GM10248 (cell line): ENCODE data around the gene ABI3BP.

Source experiments
- CTCF ChIA-PET: fragments of 300-600 bp; sonication (Branson Sonifier 250); formaldehyde crosslinking; extraction: SDS; loops from one replicate; lab custom pipeline; 2021; ENCODE audit warnings: antibody characterized with exemption; lab: Yijun Ruan, JAX
- POLR2A ChIA-PET: fragments of 350-650 bp; sonication (Branson Sonifier 250); formaldehyde crosslinking; extraction: SDS; loops from one replicate; lab custom pipeline; 2020; ENCODE audit warnings: antibody characterized with exemption; lab: Yijun Ruan, JAX
- DNase-seq: peaks from one replicate; pipeline ENCODE4 v3.0.0; 2012; ENCODE audit errors: extremely low spot score
- TF ChIP-seq, protein P1 (sequence below): IDR thresholded peaks from 2 replicates; pipeline ENCODE4 v1.5.1; 2012; ENCODE audit warnings: mild to moderate bottlenecking, low read depth; ENCODE audit errors: extremely low read depth, missing control alignments, control extremely low read depth

ABI3BP gene

DNA sequence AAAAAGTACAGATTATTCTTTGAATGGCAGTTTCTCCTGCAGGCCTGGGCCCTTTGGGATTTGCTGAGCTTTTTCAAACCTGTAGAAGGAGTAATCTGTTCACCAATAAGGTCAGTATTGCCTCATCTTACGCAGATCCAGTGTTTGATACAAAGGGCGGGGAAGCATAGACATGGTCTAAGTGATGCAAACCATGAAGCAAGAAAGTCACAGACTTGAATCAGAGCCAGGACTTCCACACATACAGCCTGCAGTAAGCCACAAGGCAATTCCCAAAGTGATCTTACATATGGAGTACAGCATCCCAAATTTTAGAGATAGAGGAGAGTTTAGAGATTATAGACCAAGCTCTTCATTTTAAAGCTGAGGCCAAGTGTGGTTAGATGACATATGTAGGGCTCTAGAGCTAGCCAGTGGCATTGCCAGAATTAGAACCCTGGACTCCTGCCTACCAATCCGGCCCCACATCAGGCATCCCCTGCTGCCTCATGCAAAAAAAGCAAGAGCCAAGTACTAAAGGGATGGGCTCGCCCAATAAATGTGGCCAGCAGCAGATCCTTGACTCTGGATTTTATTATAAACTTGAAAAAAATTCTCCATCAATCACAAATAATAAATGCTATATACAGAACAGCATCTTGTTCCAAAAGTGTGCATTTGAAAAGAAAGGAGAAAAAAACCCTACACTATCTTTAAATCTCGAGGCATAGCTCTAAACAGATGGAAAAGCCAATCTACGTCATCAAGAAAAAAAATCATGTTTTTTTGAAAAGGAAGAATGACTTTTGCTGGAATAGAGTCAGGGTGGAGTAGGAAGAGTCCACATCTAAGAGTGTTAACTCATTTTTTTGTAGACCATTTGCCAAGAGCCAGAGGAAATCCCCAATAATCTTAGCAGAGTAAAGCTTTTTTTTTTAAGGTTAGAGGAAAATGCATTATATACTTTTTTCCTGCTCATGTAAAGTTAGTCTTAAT lies 24.0 kb downstream of the ABI3BP start:
- TF ChIP-seq, protein P1, sequence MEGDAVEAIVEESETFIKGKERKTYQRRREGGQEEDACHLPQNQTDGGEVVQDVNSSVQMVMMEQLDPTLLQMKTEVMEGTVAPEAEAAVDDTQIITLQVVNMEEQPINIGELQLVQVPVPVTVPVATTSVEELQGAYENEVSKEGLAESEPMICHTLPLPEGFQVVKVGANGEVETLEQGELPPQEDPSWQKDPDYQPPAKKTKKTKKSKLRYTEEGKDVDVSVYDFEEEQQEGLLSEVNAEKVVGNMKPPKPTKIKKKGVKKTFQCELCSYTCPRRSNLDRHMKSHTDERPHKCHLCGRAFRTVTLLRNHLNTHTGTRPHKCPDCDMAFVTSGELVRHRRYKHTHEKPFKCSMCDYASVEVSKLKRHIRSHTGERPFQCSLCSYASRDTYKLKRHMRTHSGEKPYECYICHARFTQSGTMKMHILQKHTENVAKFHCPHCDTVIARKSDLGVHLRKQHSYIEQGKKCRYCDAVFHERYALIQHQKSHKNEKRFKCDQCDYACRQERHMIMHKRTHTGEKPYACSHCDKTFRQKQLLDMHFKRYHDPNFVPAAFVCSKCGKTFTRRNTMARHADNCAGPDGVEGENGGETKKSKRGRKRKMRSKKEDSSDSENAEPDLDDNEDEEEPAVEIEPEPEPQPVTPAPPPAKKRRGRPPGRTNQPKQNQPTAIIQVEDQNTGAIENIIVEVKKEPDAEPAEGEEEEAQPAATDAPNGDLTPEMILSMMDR: no peak
- DNase-seq: no peak
- POLR2A ChIA-PET: no interaction called here
- CTCF ChIA-PET: interaction anchor here (1.2 to 1.4 kb wide), 2 partner anchors 9 to 12 kb away, joined by 3 read pairs; no protein-coding TSS in a partner anchor

DNA sequence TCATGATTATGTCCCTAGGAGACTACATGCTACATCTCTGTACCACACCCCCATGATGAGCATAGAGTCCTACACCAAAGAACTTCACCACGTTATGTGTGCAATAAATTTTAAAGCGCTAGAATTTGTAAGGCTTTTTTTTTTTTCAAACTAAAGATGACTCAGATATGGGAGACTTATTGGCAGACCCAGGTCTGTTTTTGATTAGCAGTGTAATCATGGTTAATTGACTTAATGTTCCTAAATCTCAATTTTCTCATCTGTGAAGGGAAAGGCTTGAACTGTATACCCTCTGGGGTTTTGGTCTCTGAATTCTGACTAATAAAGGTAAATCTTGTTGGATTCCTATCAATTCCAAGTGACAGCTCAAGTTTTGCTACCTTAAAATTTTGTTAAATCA lies 26.4 kb downstream of the ABI3BP start:
- TF ChIP-seq, protein P1: no peak
- ChIA-PET POLR2A (no interaction called here), CTCF (interaction anchor here (1.3 kb wide), 1 partner anchor 8 kb away, joined by 3 read pairs; no protein-coding TSS in a partner anchor)
- no peak for DNase-seq

DNA sequence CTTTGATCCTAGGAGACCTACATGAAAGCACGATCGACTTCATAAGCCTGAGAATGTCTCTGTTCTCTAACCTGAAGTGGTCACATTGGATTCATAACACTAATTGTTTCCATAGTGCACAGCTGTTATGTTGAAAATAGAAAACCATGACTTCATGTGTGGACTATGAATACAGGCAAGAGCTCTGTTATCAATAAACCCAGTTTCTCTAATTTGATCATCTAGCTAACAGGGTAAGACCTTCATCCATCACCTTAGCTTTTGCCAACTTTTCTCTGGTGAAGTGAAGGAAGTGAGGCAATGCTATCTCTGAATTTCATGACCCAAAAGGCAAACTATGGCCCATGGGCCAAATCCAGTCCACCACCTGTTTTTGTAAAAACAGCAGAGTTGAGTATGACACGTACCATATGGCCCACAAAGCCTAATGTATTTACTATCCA lies 27.2 kb downstream of the ABI3BP start:
- ChIA-PET POLR2A (no interaction called here), CTCF (interaction anchor here (1.3 kb wide), 1 partner anchor 9 kb away, joined by 3 read pairs; no protein-coding TSS in a partner anchor)
- no peak for DNase-seq
- TF ChIP-seq, protein P1: no peak

DNA sequence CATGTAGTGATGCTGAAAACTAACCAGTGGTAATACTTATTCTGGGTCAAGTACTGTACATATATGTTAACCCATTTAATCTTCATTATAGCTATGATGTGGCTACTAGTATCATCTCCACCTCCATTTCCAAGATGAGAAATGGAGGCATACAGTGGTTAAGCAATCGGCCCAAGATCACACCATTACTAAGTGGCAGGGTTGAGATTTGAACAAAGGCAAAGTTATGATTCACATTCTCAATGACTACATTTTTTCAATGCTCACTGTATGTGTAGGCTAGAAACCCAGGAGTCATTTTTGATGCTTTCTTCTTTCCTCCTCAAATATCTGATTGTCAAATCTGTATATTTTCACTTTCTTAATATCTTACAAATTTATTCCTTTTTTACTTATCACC lies 30.2 kb downstream of the ABI3BP start:
- DNase-seq: no peak
- ChIA-PET POLR2A (no interaction called here), CTCF (no interaction called here)
- TF ChIP-seq, protein P1: no peak

DNA sequence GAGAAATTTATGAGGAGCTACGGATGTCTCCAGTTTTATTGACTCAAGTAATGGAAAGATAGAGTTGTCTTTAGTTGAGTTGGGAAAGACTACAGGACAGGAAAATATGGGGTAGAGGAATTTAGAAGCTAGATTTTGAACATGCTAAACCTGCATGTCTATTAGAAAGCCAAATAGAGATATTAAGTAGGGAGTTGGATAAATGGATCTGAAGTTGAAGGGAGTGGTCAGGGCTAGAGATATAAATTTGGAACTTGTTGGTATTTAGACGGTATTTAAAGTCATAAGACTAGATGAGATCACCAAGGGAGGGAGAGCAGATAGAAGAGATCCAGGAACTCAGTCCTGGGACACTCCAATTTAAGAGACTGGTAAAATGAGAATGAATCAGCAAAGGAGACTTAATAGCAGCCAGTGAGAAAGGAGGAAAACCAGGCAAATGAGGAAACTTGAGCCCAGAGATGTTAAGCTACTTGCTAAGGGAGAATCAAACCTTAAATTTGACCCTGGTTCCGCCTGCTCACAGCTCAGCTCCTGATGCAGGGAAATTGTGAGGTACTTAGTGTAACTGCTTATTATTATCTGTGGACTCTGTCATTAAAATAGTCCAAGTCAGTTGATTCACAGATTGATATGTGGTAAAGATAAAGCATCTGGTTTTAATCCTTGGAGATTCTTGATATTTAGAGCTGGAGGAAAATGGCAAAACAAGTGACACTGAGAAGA lies 35.8 kb downstream of the ABI3BP start:
- ChIA-PET CTCF (interaction anchor here (1.1 to 1.4 kb wide), 3 partner anchors 10 to 17 kb away, joined by 3 to 6 read pairs (median 3); no protein-coding TSS in a partner anchor), POLR2A (no interaction called here)
- DNase-seq: no peak
- TF ChIP-seq, protein P1: no peak

DNA sequence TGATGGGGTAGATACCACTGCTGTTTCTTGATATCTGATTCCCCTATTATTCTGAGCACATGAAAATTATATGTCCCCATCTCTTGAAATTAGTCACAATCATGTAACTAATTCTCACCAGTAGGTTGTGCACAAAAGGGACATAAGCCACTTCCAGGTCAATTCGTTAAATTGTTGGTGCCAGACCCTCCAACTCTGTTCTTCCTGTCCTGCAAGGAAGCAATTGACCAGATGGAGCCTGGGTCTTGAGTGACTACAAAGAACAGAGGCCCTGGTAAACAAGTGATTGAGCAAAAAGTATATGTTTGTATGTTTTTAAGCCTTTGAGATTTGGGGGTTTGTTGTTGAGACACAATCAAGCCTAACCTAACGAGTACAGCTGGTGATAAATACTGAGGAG lies 36.9 kb downstream of the ABI3BP start:
- CTCF ChIA-PET: no interaction called here
- DNase-seq: no peak
- TF ChIP-seq, protein P1: no peak
- POLR2A ChIA-PET: no interaction called here
